ENCODE data around the gene MARS1. TPM values are rescaled to one million over a fixed set of nuclear protein-coding genes. Genes with fewer than 3 reads are reported as not detected.

The MARS1 gene
- total RNA-seq, 1 donor from 2014 or later = 257 TPM

GRCh38 chr12:57535764-57536596 lies 48.1 kb downstream of the MARS1 start:
- H3K4me3 Mint-ChIP-seq = no peak overlapping the region

GRCh38 chr12:57536597-57536942 lies 48.7 kb downstream of the MARS1 start:
- TF ChIP-seq CTCF (conservative IDR thresholded peaks at IDR 0.05) = no peak
- Mint-ChIP-seq H3K4me1 (peaks cover 11% of the 10 kb centered on the region), H3K4me3 (no peak overlapping the region), H3K27me3 (ENCODE audit: low read depth) (no peaks in the 10 kb centered on the region), H3K9me3 (no peaks in the 10 kb centered on the region), H3K27ac (ENCODE audit: unreplicated experiment) (no peak overlapping the region), H3K36me3 (ENCODE audit: low read depth) (peaks cover 13% of the 10 kb centered on the region)
- no peak for DNase-seq (ENCODE audit: low read depth, low spot score)

More at GRCh38 chr12:57535764-57536596, 48.1 kb downstream of the MARS1 start:
- DNase-seq (ENCODE audit: low read depth, low spot score) = no peak
- H3K36me3 Mint-ChIP-seq (ENCODE audit: low read depth) = peaks cover 13% of the 10 kb centered on the region
- H3K9me3 Mint-ChIP-seq = no peaks in the 10 kb centered on the region
- peak overlapping the region; percentile 16 for H3K27ac Mint-ChIP-seq (ENCODE audit: unreplicated experiment)
- no peak for TF ChIP-seq CTCF (conservative IDR thresholded peaks at IDR 0.05)
- H3K27me3 Mint-ChIP-seq (ENCODE audit: low read depth) = no peaks in the 10 kb centered on the region
- H3K4me1 Mint-ChIP-seq = peaks cover 8% of the 10 kb centered on the region

GRCh38 chr12:57539134-57539768 lies 51.4 kb downstream of the MARS1 start:
- Mint-ChIP-seq H3K4me1 (peaks cover 11% of the 10 kb centered on the region), H3K9me3 (no peaks in the 10 kb centered on the region), H3K36me3 (ENCODE audit: low read depth) (peaks cover 13% of the 10 kb centered on the region), H3K4me3 (no peak overlapping the region), H3K27ac (ENCODE audit: unreplicated experiment) (peak overlapping the region; percentile 38), H3K27me3 (ENCODE audit: low read depth) (no peaks in the 10 kb centered on the region)
- TF ChIP-seq CTCF (conservative IDR thresholded peaks at IDR 0.05) = no peak
- no peak for DNase-seq (ENCODE audit: low read depth, low spot score)

GRCh38 chr12:57541001-57541400 lies 53.1 kb downstream of the MARS1 start:
- H3K4me1 Mint-ChIP-seq = peaks cover 24% of the 10 kb centered on the region
- no peak overlapping the region for H3K27ac Mint-ChIP-seq (ENCODE audit: unreplicated experiment)
- no peak overlapping the region for H3K4me3 Mint-ChIP-seq
- H3K36me3 Mint-ChIP-seq (ENCODE audit: low read depth) = peaks cover 4% of the 10 kb centered on the region
- no peaks in the 10 kb centered on the region for H3K27me3 Mint-ChIP-seq (ENCODE audit: low read depth)
- no peak for TF ChIP-seq CTCF (conservative IDR thresholded peaks at IDR 0.05)
- H3K9me3 Mint-ChIP-seq = no peaks in the 10 kb centered on the region
- no peak for DNase-seq (ENCODE audit: low read depth, low spot score)

GRCh38 chr12:57541717-57542116 lies 53.8 kb downstream of the MARS1 start:
- H3K36me3 Mint-ChIP-seq (ENCODE audit: low read depth) = peaks cover 4% of the 10 kb centered on the region
- H3K27me3 Mint-ChIP-seq (ENCODE audit: low read depth) = no peaks in the 10 kb centered on the region
- H3K27ac Mint-ChIP-seq (ENCODE audit: unreplicated experiment) = no peak overlapping the region
- no peak for TF ChIP-seq CTCF (conservative IDR thresholded peaks at IDR 0.05)
- no peak for DNase-seq (ENCODE audit: low read depth, low spot score)
- H3K9me3 Mint-ChIP-seq = no peaks in the 10 kb centered on the region
- peaks cover 28% of the 10 kb centered on the region for H3K4me1 Mint-ChIP-seq
- no peak overlapping the region for H3K4me3 Mint-ChIP-seq

Data from neural crest cell (in vitro differentiated cells).